Fibroblast of the aortic adventitia (primary cell): ENCODE measurements around the gene CCNDBP1. TPM values are rescaled to one million over a fixed set of nuclear protein-coding genes. Genes with fewer than 3 reads are reported as not detected.
A peak's percentile ranks its signal among the peaks of the same experiment; 100 is the strongest.

Experiments used
- DNase-seq: peaks from one replicate; pipeline ENCODE4 v3.0.0-alpha.2; 2010; ENCODE audit warnings: low read depth
- H3K4me3 ChIP-seq: 2 replicates; pipeline ENCODE4 v1.5.1; 2011; ENCODE audit warnings: low read depth, mild to moderate bottlenecking, control low read depth, low read length, moderate library complexity
- CTCF ChIP-seq: IDR thresholded peaks from 2 replicates; pipeline ENCODE4 v1.5.1; 2011; ENCODE audit warnings: mild to moderate bottlenecking, low read length, control low read depth, inconsistent platforms; ENCODE audit not compliant: insufficient read depth
- total RNA-seq: library from RNA; depleted of rRNA; stranded (reverse); fragments of >200 nt; gene quantifications from 2 replicates; pipeline ENCODE4 v1.2.3, GENCODE V29; 2012; ENCODE audit warnings: low replicate concordance

Gene CCNDBP1
- 44.6 and 61.2 TPM in 2 replicates for total RNA-seq

- peak; percentile 66 for DNase-seq
- TF ChIP-seq CTCF: peak; percentile 44
- H3K4me3 ChIP-seq: peak within 1 kb of the TSS; percentile 74
Observed at GRCh38 chr15:43185157-43186002, at the start of gene CCNDBP1. Gene CCNDBP1, plus strand, starts transcription at chr15:43185403. Its CDS starts 96 bp downstream, at chr15:43185499.

GRCh38 chr15:43143203-43143941 is 41.8 kb upstream of the CCNDBP1 start:
- no peak overlapping the region for H3K4me3 ChIP-seq
- no peak for DNase-seq
- no peak for TF ChIP-seq CTCF

GRCh38 chr15:43144512-43144911 is 40.7 kb upstream of the CCNDBP1 start:
- H3K4me3 ChIP-seq: no peak overlapping the region
- DNase-seq: no peak
- TF ChIP-seq CTCF: no peak

GRCh38 chr15:43146184-43146583 is 39.0 kb upstream of the CCNDBP1 start:
- TF ChIP-seq CTCF: no peak
- no peak for DNase-seq
- H3K4me3 ChIP-seq: no peak overlapping the region

- TF ChIP-seq CTCF: no peak
- DNase-seq: peak; percentile 90
- no peak overlapping the region for H3K4me3 ChIP-seq
Observed at GRCh38 chr15:43150191-43150929, 34.8 kb upstream of the CCNDBP1 start.

- H3K4me3 ChIP-seq: no peak overlapping the region
- DNase-seq: no peak
- TF ChIP-seq CTCF: no peak
Observed at GRCh38 chr15:43151688-43152087, 33.5 kb upstream of the CCNDBP1 start.
